ENCODE measurements around the gene ZNF331. TPM values are rescaled to one million over a fixed set of nuclear protein-coding genes. Genes with fewer than 3 reads are reported as not detected.

ZNF331 gene
- total RNA-seq, 8 experiments from 2014 or later: 7.0 to 26.3 (median 13.4) TPM

- in situ Hi-C loops (cut with MboI; ENCODE audit: low pct_unique_long_range_greater_than_20kb in 2 of 9, low sequenced_read_pairs in 9 of 9, unreplicated experiment in 9 of 9): no loop called here
- no peak overlapping the region for H3K27ac ChIP-seq
- WGBS, 10 experiments: 40 to 100% (median 86%) methylated on average over 1 to 6 of the region's 6 CpGs; no CpG with 5 or more reads in 1 of the 10 experiments
- H3K4me1 ChIP-seq (replicated peaks in 1 of 2): no peaks in the 10 kb centered on the region
- H3K4me3 ChIP-seq: no peak overlapping the region
- ATAC-seq (replicated peaks in 6 of 8): no peak
These were observed 89.0 kb downstream of the ZNF331 start for GRCh38 chr19:53626976-53627375.

Other genes starting within 250 kb of the ZNF331 start
- gene ZNF845, start 204.4 kb upstream of the ZNF331 start, total RNA-seq: 1 to 10 TPM; 3.4 to 6.9 (median 5.2) TPM
- 1 to 10 TPM; 3.2 to 8.7 (median 6.0) TPM for gene ZNF525, start 172.4 kb upstream of the ZNF331 start, total RNA-seq
- 10 to 100 TPM in 1 of 8 experiments, 1 to 10 TPM in 7; 6.3 to 10.3 (median 7.6) TPM for gene ZNF765, start 143.0 kb upstream of the ZNF331 start, total RNA-seq
- gene ZNF761, start 106.2 kb upstream of the ZNF331 start, total RNA-seq: 10 to 100 TPM in 2 of 8 experiments, 1 to 10 TPM in 6; 5.6 to 12.8 (median 9.2) TPM
- 1 to 10 TPM; 1.6 to 4.9 (median 3.0) TPM for gene ZNF813, start 70.4 kb upstream of the ZNF331 start, total RNA-seq
- gene DPRX, start 93.9 kb downstream of the ZNF331 start, total RNA-seq: not detected

Measured in motor neuron (in vitro differentiated cells).